ENCODE measurements around the gene PAWR. TPM values are rescaled to one million over a fixed set of nuclear protein-coding genes. Genes with fewer than 3 reads are reported as not detected.
"Not testable (repeated sequence)": the region's sequence is repeated elsewhere in the genome, so short reads cannot be mapped to it uniquely, and the experiment has no call there.

The PAWR gene
- total and polyA plus RNA-seq, 5 donors from 2014 or later, result 0.20 to 5.8 (median 1.3) TPM

- DNase-seq; H3K4me3 ChIP-seq (ENCODE audit: low read depth, low read length); H3K27ac Mint-ChIP-seq; H3K36me3 ChIP-seq (ENCODE audit: control insufficient read depth, insufficient read depth, low read length); H3K9me3 Mint-ChIP-seq; H3K4me3 Mint-ChIP-seq; H3K27ac ChIP-seq (ENCODE audit: insufficient read depth, low read length, poor library complexity, severe bottlenecking); ATAC-seq (ENCODE audit: low read depth in 2 of 2); H3K36me3 Mint-ChIP-seq; H3K4me1 ChIP-seq (ENCODE audit: control insufficient read depth, insufficient read depth, low read length, poor library complexity, severe bottlenecking); H3K9me3 ChIP-seq (ENCODE audit: control insufficient read depth in 2 of 2, low read length in 2 of 2): not testable (repeated sequence)
- Mint-ChIP-seq H3K4me1 (peaks cover 3 to 17% (median 12%) of the 10 kb centered on the region in 4 donors), H3K27me3 (peaks cover 48% of the 10 kb centered on the region)
- H3K27me3 ChIP-seq (ENCODE audit: control insufficient read depth, insufficient read depth, low read length), result peaks cover 28% of the 10 kb centered on the region
These were observed 6.4 kb downstream of the PAWR start for GRCh38 chr12:79684338-79684737.

GRCh38 chr12:79682593-79682992, 8.2 kb downstream of the PAWR start:
- DNase-seq, result no peak
- Mint-ChIP-seq H3K4me1 (peaks cover 0 to 3% (median 0%) of the 10 kb centered on the region in 4 donors), H3K27me3 (peaks cover 30% of the 10 kb centered on the region), H3K27ac (no peak overlapping the region), H3K36me3 (no peaks in the 10 kb centered on the region), H3K9me3 (no peaks in the 10 kb centered on the region), H3K4me3 (no peak overlapping the region)
- Histone ChIP-seq H3K27me3 (ENCODE audit: control insufficient read depth, insufficient read depth, low read length) (peaks cover 18% of the 10 kb centered on the region), H3K36me3 (ENCODE audit: control insufficient read depth, insufficient read depth, low read length) (no peaks in the 10 kb centered on the region), H3K4me1 (ENCODE audit: control insufficient read depth, insufficient read depth, low read length, poor library complexity, severe bottlenecking) (no peaks in the 10 kb centered on the region), H3K4me3 (ENCODE audit: low read depth, low read length) (no peak overlapping the region), H3K9me3 (ENCODE audit: control insufficient read depth in 2 of 2, low read length in 2 of 2) (no peaks in the 10 kb centered on the region), H3K27ac (ENCODE audit: insufficient read depth, low read length, poor library complexity, severe bottlenecking) (no peak overlapping the region)
- ATAC-seq (ENCODE audit: low read depth in 2 of 2), result no peak

- Histone ChIP-seq H3K9me3 (ENCODE audit: control insufficient read depth in 2 of 2, low read length in 2 of 2) (no peaks in the 10 kb centered on the region), H3K27me3 (ENCODE audit: control insufficient read depth, insufficient read depth, low read length) (peaks cover 8% of the 10 kb centered on the region), H3K4me1 (ENCODE audit: control insufficient read depth, insufficient read depth, low read length, poor library complexity, severe bottlenecking) (no peaks in the 10 kb centered on the region), H3K27ac (ENCODE audit: insufficient read depth, low read length, poor library complexity, severe bottlenecking) (no peak overlapping the region), H3K4me3 (ENCODE audit: low read depth, low read length) (no peak overlapping the region), H3K36me3 (ENCODE audit: control insufficient read depth, insufficient read depth, low read length) (no peaks in the 10 kb centered on the region)
- H3K27ac Mint-ChIP-seq, result no peak overlapping the region
- no peaks in the 10 kb centered on the region for H3K4me1 Mint-ChIP-seq
- H3K27me3 Mint-ChIP-seq, result peaks cover 15% of the 10 kb centered on the region
- no peak overlapping the region for H3K4me3 Mint-ChIP-seq
- no peaks in the 10 kb centered on the region for H3K9me3 Mint-ChIP-seq
- no peaks in the 10 kb centered on the region for H3K36me3 Mint-ChIP-seq
- no peak for ATAC-seq (ENCODE audit: low read depth in 2 of 2)
- DNase-seq, result no peak
These were observed 9.7 kb downstream of the PAWR start for GRCh38 chr12:79681008-79681590.

GRCh38 chr12:79680051-79680450, 10.7 kb downstream of the PAWR start:
- Histone ChIP-seq H3K36me3 (ENCODE audit: control insufficient read depth, insufficient read depth, low read length) (no peaks in the 10 kb centered on the region), H3K4me3 (ENCODE audit: low read depth, low read length) (no peak overlapping the region), H3K27me3 (ENCODE audit: control insufficient read depth, insufficient read depth, low read length) (peaks cover 4% of the 10 kb centered on the region), H3K9me3 (ENCODE audit: control insufficient read depth in 2 of 2, low read length in 2 of 2) (no peaks in the 10 kb centered on the region), H3K4me1 (ENCODE audit: control insufficient read depth, insufficient read depth, low read length, poor library complexity, severe bottlenecking) (no peaks in the 10 kb centered on the region), H3K27ac (ENCODE audit: insufficient read depth, low read length, poor library complexity, severe bottlenecking) (no peak overlapping the region)
- no peaks in the 10 kb centered on the region for H3K4me1 Mint-ChIP-seq
- H3K27ac Mint-ChIP-seq, result no peak overlapping the region
- H3K9me3 Mint-ChIP-seq, result no peaks in the 10 kb centered on the region
- ATAC-seq (ENCODE audit: low read depth in 2 of 2) (no peak), DNase-seq (no peak)
- H3K36me3 Mint-ChIP-seq, result no peaks in the 10 kb centered on the region
- peaks cover 9% of the 10 kb centered on the region for H3K27me3 Mint-ChIP-seq
- H3K4me3 Mint-ChIP-seq, result no peak overlapping the region

- H3K27me3 ChIP-seq (ENCODE audit: control insufficient read depth, insufficient read depth, low read length), result peaks cover 4% of the 10 kb centered on the region
- no peaks in the 10 kb centered on the region for H3K4me1 ChIP-seq (ENCODE audit: control insufficient read depth, insufficient read depth, low read length, poor library complexity, severe bottlenecking)
- DNase-seq (no peak), ATAC-seq (ENCODE audit: low read depth in 2 of 2) (no peak)
- H3K9me3 ChIP-seq (ENCODE audit: control insufficient read depth in 2 of 2, low read length in 2 of 2), result no peaks in the 10 kb centered on the region
- H3K27ac ChIP-seq (ENCODE audit: insufficient read depth, low read length, poor library complexity, severe bottlenecking), result no peak overlapping the region
- peaks cover 14% of the 10 kb centered on the region for H3K27me3 Mint-ChIP-seq
- no peaks in the 10 kb centered on the region for H3K4me1 Mint-ChIP-seq
- peaks cover 0 to 4% (median 0%) of the 10 kb centered on the region in 7 donors for H3K9me3 Mint-ChIP-seq
- H3K27ac Mint-ChIP-seq, result no peak overlapping the region
- no peak overlapping the region for H3K4me3 ChIP-seq (ENCODE audit: low read depth, low read length)
- H3K36me3 ChIP-seq (ENCODE audit: control insufficient read depth, insufficient read depth, low read length), result no peaks in the 10 kb centered on the region
- H3K36me3 Mint-ChIP-seq, result no peaks in the 10 kb centered on the region
- no peak overlapping the region for H3K4me3 Mint-ChIP-seq
These were observed 12.5 kb downstream of the PAWR start for GRCh38 chr12:79678306-79678705.

- Histone ChIP-seq H3K9me3 (ENCODE audit: control insufficient read depth in 2 of 2, low read length in 2 of 2) (no peaks in the 10 kb centered on the region), H3K36me3 (ENCODE audit: control insufficient read depth, insufficient read depth, low read length) (no peaks in the 10 kb centered on the region), H3K27ac (ENCODE audit: insufficient read depth, low read length, poor library complexity, severe bottlenecking) (no peak overlapping the region), H3K4me3 (ENCODE audit: low read depth, low read length) (no peak overlapping the region), H3K27me3 (ENCODE audit: control insufficient read depth, insufficient read depth, low read length) (peaks cover 4% of the 10 kb centered on the region), H3K4me1 (ENCODE audit: control insufficient read depth, insufficient read depth, low read length, poor library complexity, severe bottlenecking) (no peaks in the 10 kb centered on the region)
- DNase-seq (no peak), ATAC-seq (ENCODE audit: low read depth in 2 of 2) (no peak)
- H3K27me3 Mint-ChIP-seq, result peaks cover 14% of the 10 kb centered on the region
- H3K4me1 Mint-ChIP-seq, result no peaks in the 10 kb centered on the region
- H3K36me3 Mint-ChIP-seq, result no peaks in the 10 kb centered on the region
- no peak overlapping the region for H3K4me3 Mint-ChIP-seq
- H3K27ac Mint-ChIP-seq, result no peak overlapping the region
- H3K9me3 Mint-ChIP-seq, result peaks cover 0 to 4% (median 0%) of the 10 kb centered on the region in 7 donors
These were observed 13.1 kb downstream of the PAWR start for GRCh38 chr12:79677672-79678071.

- peaks cover 0 to 7% (median 4%) of the 10 kb centered on the region in 7 donors for H3K9me3 Mint-ChIP-seq
- no peak overlapping the region for H3K27ac ChIP-seq (ENCODE audit: insufficient read depth, low read length, poor library complexity, severe bottlenecking)
- H3K9me3 ChIP-seq (ENCODE audit: control insufficient read depth in 2 of 2, low read length in 2 of 2), result no peaks in the 10 kb centered on the region
- H3K4me1 ChIP-seq (ENCODE audit: control insufficient read depth, insufficient read depth, low read length, poor library complexity, severe bottlenecking), result no peaks in the 10 kb centered on the region
- H3K4me3 ChIP-seq (ENCODE audit: low read depth, low read length), result no peak overlapping the region
- no peak overlapping the region for H3K27ac Mint-ChIP-seq
- no peaks in the 10 kb centered on the region for H3K36me3 Mint-ChIP-seq
- no peaks in the 10 kb centered on the region for H3K4me1 Mint-ChIP-seq
- DNase-seq (no peak), ATAC-seq (ENCODE audit: low read depth in 2 of 2) (no peak)
- H3K4me3 Mint-ChIP-seq, result no peak overlapping the region
- peaks cover 4% of the 10 kb centered on the region for H3K27me3 ChIP-seq (ENCODE audit: control insufficient read depth, insufficient read depth, low read length)
- no peaks in the 10 kb centered on the region for H3K36me3 ChIP-seq (ENCODE audit: control insufficient read depth, insufficient read depth, low read length)
- peaks cover 8% of the 10 kb centered on the region for H3K27me3 Mint-ChIP-seq
These were observed 14.2 kb downstream of the PAWR start for GRCh38 chr12:79676579-79676978.

GRCh38 chr12:79674629-79675028, 16.1 kb downstream of the PAWR start:
- Histone ChIP-seq H3K4me3 (ENCODE audit: low read depth, low read length) (no peak overlapping the region), H3K36me3 (ENCODE audit: control insufficient read depth, insufficient read depth, low read length) (no peaks in the 10 kb centered on the region), H3K4me1 (ENCODE audit: control insufficient read depth, insufficient read depth, low read length, poor library complexity, severe bottlenecking) (no peaks in the 10 kb centered on the region), H3K9me3 (ENCODE audit: control insufficient read depth in 2 of 2, low read length in 2 of 2) (no peaks in the 10 kb centered on the region), H3K27me3 (ENCODE audit: control insufficient read depth, insufficient read depth, low read length) (peaks cover 3% of the 10 kb centered on the region), H3K27ac (ENCODE audit: insufficient read depth, low read length, poor library complexity, severe bottlenecking) (no peak overlapping the region)
- Mint-ChIP-seq H3K27ac (no peak overlapping the region), H3K9me3 (peaks cover 0 to 7% (median 4%) of the 10 kb centered on the region in 7 donors), H3K27me3 (peaks cover 8% of the 10 kb centered on the region), H3K4me1 (no peaks in the 10 kb centered on the region), H3K36me3 (no peaks in the 10 kb centered on the region), H3K4me3 (no peak overlapping the region)
- ATAC-seq (ENCODE audit: low read depth in 2 of 2), result no peak
- DNase-seq, result no peak
